Endothelial cell of umbilical vein (primary cell): ENCODE results near the gene APOC4. TPM values are rescaled to one million over a fixed set of nuclear protein-coding genes. Genes with fewer than 3 reads are reported as not detected.
"Not testable (repeated sequence)": the region's sequence is repeated elsewhere in the genome, so short reads cannot be mapped to it uniquely, and the experiment has no call there.

ENCODE experiments used
- BruUV-seq: library from RNA; stranded (reverse); fragments of 400-500 nt; replicated peaks from 2 replicates; lab custom pipeline; 2021; lab: Mats Ljungman, UMichigan
- CTCF ChIA-PET: fragments of 300-600, 350-600 bp; sonication (Branson Sonifier 250); formaldehyde crosslinking; loops from one replicate; lab custom pipeline; 2021; ENCODE audit warnings: antibody characterized with exemption, inconsistent platforms; lab: Charles Lee
- POLR2A ChIA-PET: fragments of 300-600, 350-600 bp; sonication (Branson Sonifier 250); formaldehyde crosslinking; loops from one replicate; lab custom pipeline; 2021; ENCODE audit warnings: antibody characterized with exemption, inconsistent platforms; lab: Charles Lee
- DNase-seq: peaks from one replicate; pipeline ENCODE4 v3.0.0-alpha.2; 2011; ENCODE audit warnings: low read depth, low spot score
- FAIRE-seq: peaks from 2 replicates; lab custom pipeline; 2011; peaks lifted over from hg19 to GRCh38; lab: Jason Lieb, UNC
- H2AFZ ChIP-seq: 2 replicates; pipeline ENCODE4 v1.6.0; 2012; ENCODE audit warnings: low read depth, low read length, control low read depth, inconsistent platforms
- H3K27ac ChIP-seq: 2 replicates; pipeline ENCODE4 v1.5.1; 2011; ENCODE audit warnings: low read depth, mild to moderate bottlenecking, control low read depth, low read length, moderate library complexity; ENCODE audit not compliant: insufficient read depth
- H3K27me3 ChIP-seq, 2 experiments: 2 replicates each; pipeline versions ENCODE4 v1.6.0 to v1.6.1; 2011; ENCODE audit warnings: low read length in 2 of 2, mixed read lengths in 1 of 2; ENCODE audit not compliant: control insufficient read depth in 2 of 2, insufficient read depth in 2 of 2
- H3K36me3 ChIP-seq, 2 experiments: 2 replicates in 1 of 2; 3 replicates in 1 of 2; pipeline ENCODE4 v1.5.1; 2011; ENCODE audit warnings: low read length in 2 of 2, mild to moderate bottlenecking in 1 of 2, moderate library complexity in 1 of 2; ENCODE audit not compliant: control insufficient read depth in 2 of 2, insufficient read depth in 2 of 2; ENCODE audit errors: extremely low read depth in 1 of 2
- H3K4me1 ChIP-seq: 3 replicates; pipeline ENCODE4 v1.5.1; 2011; ENCODE audit warnings: mild to moderate bottlenecking, low read length; ENCODE audit not compliant: control insufficient read depth, insufficient read depth; ENCODE audit errors: extremely low read depth
- H3K4me2 ChIP-seq: 2 replicates; pipeline ENCODE4 v1.6.1; 2011; ENCODE audit warnings: low read length, control low read depth, mixed read lengths; ENCODE audit not compliant: insufficient read depth
- H3K4me3 ChIP-seq, 3 experiments: fragments of 200-600 bp in 1 of 3; sonication (generic), shearing (Covaris generic) in 1 of 3; replicated peaks in 1 of 3; 2 replicates each; pipeline ENCODE4 v1.5.1; 2011 to 2016; ENCODE audit warnings: control low read depth in 3 of 3, low read length in 3 of 3, mild to moderate bottlenecking in 2 of 3, inconsistent platforms in 1 of 3, low read depth in 1 of 3, moderate library complexity in 1 of 3; ENCODE audit not compliant: insufficient read depth in 1 of 3
- H3K79me2 ChIP-seq: 2 replicates; pipeline ENCODE4 v1.6.0; 2012; ENCODE audit warnings: low read length, inconsistent platforms; ENCODE audit not compliant: control insufficient read depth, insufficient read depth
- H3K9ac ChIP-seq: replicated peaks from 2 replicates; pipeline ENCODE3; 2011; ENCODE audit warnings: low read length, control low read depth; ENCODE audit not compliant: insufficient read depth; ENCODE audit errors: extremely low read depth
- H3K9me1 ChIP-seq: replicated peaks from 3 replicates; pipeline ENCODE4 v1.6.0; 2011; ENCODE audit warnings: mild to moderate bottlenecking, low read length; ENCODE audit not compliant: control insufficient read depth, insufficient read depth; ENCODE audit errors: extremely low read depth
- H3K9me3 ChIP-seq: replicated peaks from 2 replicates; pipeline ENCODE4 v1.5.1; 2012; ENCODE audit warnings: low read length, inconsistent platforms; ENCODE audit not compliant: control insufficient read depth, insufficient read depth
- H4K20me1 ChIP-seq: replicated peaks from 2 replicates; pipeline ENCODE3; 2011; ENCODE audit warnings: mild to moderate bottlenecking, low read length; ENCODE audit not compliant: control insufficient read depth, insufficient read depth; ENCODE audit errors: extremely low read depth
- GATA2 ChIP-seq: IDR thresholded peaks from 2 replicates; pipeline ENCODE4 v1.7.0; 2011; ENCODE audit warnings: low read depth, mild to moderate bottlenecking, moderate library complexity, mixed read lengths, low read length; ENCODE audit not compliant: insufficient read length, insufficient read depth
- MAX ChIP-seq: IDR thresholded peaks from 2 replicates; pipeline ENCODE4 v1.6.1; 2011; ENCODE audit not compliant: insufficient read depth, insufficient read length
- POLR2A ChIP-seq: IDR thresholded peaks from 2 replicates; pipeline ENCODE4 v1.6.1; 2012; ENCODE audit warnings: low read depth, mild to moderate bottlenecking, control low read depth, low read length
- dilution Hi-C: fragments of 300-500 bp; cut with MboI; formaldehyde crosslinking; loops from one replicate; pipeline ENCODE4 v1.15.0; 2019; ENCODE audit warnings: low sequenced_read_pairs; ENCODE audit not compliant: extremely low pct_ligation_motif_present
- intact Hi-C: fragments of 100-400 bp; cut with micrococcal nuclease; formaldehyde crosslinking; loops from one replicate; pipeline ENCODE4 v1.10.0; 2022
- polyA plus RNA-seq, 4 experiments: library from polyadenylated mRNA; depleted of rRNA in 3 of 4; stranded (reverse) in 3 of 4; unstranded in 1 of 4; fragments of >200 nt; gene quantifications; 2 replicates each; pipeline versions ENCODE4 v1.2.1 to v1.2.3, GENCODE V29; 2011 to 2012; ENCODE audit warnings: missing spikeins in 1 of 4
- total RNA-seq: library from RNA; stranded (reverse); gene quantifications from 2 replicates; pipeline ENCODE4 v1.2.3, GENCODE V29; 2021

Gene APOC4
- total and polyA plus RNA-seq, 2 donors (not counting 3 experiments of a cell fraction or from before 2014, with no cell fraction given) = not detected

- H3K4me2 ChIP-seq = no peak overlapping the region
- no peak for DNase-seq
- no peaks in the 10 kb centered on the region for H3K9me3 ChIP-seq
- H3K4me3 ChIP-seq = no peak overlapping the region
- POLR2A ChIA-PET = no interaction called here
- H3K9ac ChIP-seq = no peak overlapping the region
- H3K4me1 ChIP-seq = peaks cover 14% of the 10 kb centered on the region
- H3K9me1 ChIP-seq = no peaks in the 10 kb centered on the region
- no peaks in the 10 kb centered on the region for H3K79me2 ChIP-seq
- H3K27me3 ChIP-seq = peaks cover 9% of the 10 kb centered on the region in 2 experiments
- FAIRE-seq = no peak
- intact Hi-C loops = no loop called here
- CTCF ChIA-PET = interaction anchor here (1.6 to 2.6 kb wide), 3 partner anchors 43 to 149 kb away, joined by 5 to 18 read pairs (median 7); partner anchors contain the start of gene CLPTM1
- no peak overlapping the region for H2AFZ ChIP-seq
- dilution Hi-C loops = no loop called here
- no peaks in the 10 kb centered on the region for H4K20me1 ChIP-seq
- no peak for TF ChIP-seq POLR2A
- TF ChIP-seq MAX = no peak
- no peak for TF ChIP-seq GATA2
- H3K27ac ChIP-seq = no peak overlapping the region
- H3K36me3 ChIP-seq = no peaks in the 10 kb centered on the region
- no TSS peak for BruUV-seq
Observed at GRCh38 chr19:44909775-44910174, 32.3 kb upstream of the APOC4 start.

GRCh38 chr19:44911896-44912295, 30.1 kb upstream of the APOC4 start:
- DNase-seq, H3K9me3 ChIP-seq, H2AFZ ChIP-seq, H3K36me3 ChIP-seq, H3K9me1 ChIP-seq, H3K27ac ChIP-seq, H3K4me3 ChIP-seq, BruUV-seq, FAIRE-seq, H3K4me1 ChIP-seq, H4K20me1 ChIP-seq, H3K4me2 ChIP-seq, H3K79me2 ChIP-seq, intact Hi-C loops, dilution Hi-C loops, H3K27me3 ChIP-seq, H3K9ac ChIP-seq, POLR2A ChIA-PET: not testable (repeated sequence)
- CTCF ChIA-PET = interaction anchor here (2.0 to 2.6 kb wide), 2 partner anchors 8 to 40 kb away, joined by 7 to 18 read pairs; no protein-coding TSS in a partner anchor
